Left cardiac atrium (tissue), 4 donors: Measurements from ENCODE around the gene CLEC4D. TPM values are rescaled to one million over a fixed set of nuclear protein-coding genes. Genes with fewer than 3 reads are reported as not detected.
"Not testable (repeated sequence)": the region's sequence is repeated elsewhere in the genome, so short reads cannot be mapped to it uniquely, and the experiment has no call there.

ENCODE experiments used
- ATAC-seq, 2 donors: fragments of 200-7000 bp; cut with Tn5 transposase; one replicate each; pipeline ENCODE4 v1.9.1; 2020; ENCODE audit warnings: mild to moderate bottlenecking in 2 of 2, moderate library complexity in 2 of 2
- DNase-seq: peaks from one replicate; pipeline ENCODE4 v3.0.0-alpha.2; 2020
- intact Hi-C, 2 donors: fragments of 100-400 bp; cut with DNase I; formaldehyde crosslinking; loops; one replicate each; pipeline versions ENCODE4 v1.14.1 to v1.15.1; 2022 to 2023
- total RNA-seq, 2 donors: library from RNA; stranded (reverse); fragmentation: NEBNext Ultra II Directional; extraction: Animal tissue kit (Norgen Biotek cat#: 25700); gene quantifications; one replicate each; pipeline ENCODE4 v1.2.1, GENCODE V29; 2021
- donor health status: DM: no; HTN: yes; CAD: no.
- donor health status: DM: no; HTN: yes; CAD: no; lungs with severe emphysema.
- donor health status: DM: yes; HTN: yes; CAD: no.
- donor health status: Dilated cardiomyopathy.

Gene CLEC4D
- total RNA-seq, 2 donors from 2014 or later: 0.21 TPM; not detected in 1

DNA sequence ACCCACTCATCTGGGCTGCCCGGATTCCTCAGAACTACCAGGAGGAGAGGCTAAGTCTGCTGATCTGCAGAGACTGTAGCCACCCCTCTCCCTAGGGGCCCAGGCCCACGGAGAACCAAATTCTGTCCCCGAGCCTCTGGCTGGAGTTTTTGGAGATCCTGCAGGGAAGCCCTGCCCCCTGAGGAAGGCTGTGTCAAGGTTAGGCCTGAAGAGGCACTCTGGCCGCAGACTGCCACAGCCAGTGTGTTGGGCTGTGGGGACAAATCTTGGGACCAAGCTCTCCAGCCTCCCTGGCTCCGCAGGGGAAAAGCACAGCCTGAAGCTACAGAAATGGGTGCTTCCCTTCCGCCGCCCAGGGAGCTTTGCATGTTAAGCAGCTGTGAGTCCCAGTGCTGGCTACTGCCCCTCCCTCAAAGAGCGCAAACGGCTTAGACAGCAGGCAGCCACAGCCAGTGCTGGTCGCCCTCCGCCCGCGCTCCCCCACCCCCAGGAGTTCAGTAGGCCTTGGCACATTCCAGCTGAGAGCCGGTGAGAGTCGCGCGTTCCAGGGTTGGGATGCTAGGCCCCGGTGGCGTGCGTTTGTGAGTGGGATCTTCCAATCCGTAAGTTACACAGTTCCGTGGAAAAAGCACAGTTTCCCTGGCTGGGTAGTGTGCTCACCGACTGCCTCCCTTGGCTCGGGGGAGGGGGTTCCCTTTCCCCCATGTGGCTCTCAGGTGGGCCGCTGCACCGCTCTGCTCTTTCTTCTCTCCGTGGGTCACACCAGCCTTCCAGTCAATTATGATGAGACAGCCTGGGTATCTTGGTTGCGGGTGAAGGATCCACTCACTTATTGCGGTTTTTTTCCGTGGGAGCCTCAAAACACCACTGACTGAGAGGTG is 14.2 kb downstream of the CLEC4D start:
- intact Hi-C loops: no loop called here
- DNase-seq (no peak), ATAC-seq (no peak)

DNA sequence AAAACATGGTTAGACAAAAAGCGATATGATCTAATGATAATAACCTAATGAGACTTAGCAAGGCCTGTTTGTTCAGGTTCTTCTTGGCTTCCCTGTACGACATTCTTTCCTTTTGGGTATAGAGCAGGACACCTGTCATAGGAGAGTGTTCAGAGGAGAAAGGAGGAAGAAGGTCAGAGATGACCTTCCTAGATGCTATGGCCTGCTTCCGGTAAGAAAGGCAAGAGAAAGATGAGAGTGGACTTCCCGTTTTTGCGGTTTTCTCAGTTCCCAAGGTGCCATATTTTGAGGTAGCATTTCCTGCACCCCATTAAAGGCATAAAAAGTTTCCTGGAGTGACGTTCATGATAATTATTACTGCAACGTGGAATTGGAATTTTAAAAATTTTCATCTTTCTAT is 18.7 kb downstream of the CLEC4D start:
- intact Hi-C loops: no loop called here
- no peak for DNase-seq

DNA sequence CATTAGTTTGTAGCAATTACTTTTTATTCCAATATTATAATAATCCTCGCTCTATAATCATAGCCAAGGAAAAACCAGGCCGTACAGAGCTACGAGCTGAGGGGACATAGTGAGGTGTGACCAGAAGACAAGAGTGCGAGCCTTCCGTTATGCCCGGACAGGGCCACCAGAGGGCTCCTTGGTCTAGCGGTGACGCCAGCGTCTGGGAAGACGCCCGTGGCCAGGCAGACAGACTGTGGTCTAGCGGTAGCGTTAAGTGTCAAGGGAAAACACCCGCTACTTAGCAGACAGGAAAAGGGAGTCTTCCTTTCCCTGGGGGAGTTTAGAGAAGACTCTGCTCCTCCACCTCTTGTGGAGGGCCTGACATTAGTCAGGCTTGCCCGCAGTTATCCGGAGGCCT is 24.5 kb downstream of the CLEC4D start:
- DNase-seq, ATAC-seq, intact Hi-C loops: not testable (repeated sequence)

More for the DNA sequence above, 18.7 kb downstream of the CLEC4D start:
- no peak for ATAC-seq

DNA sequence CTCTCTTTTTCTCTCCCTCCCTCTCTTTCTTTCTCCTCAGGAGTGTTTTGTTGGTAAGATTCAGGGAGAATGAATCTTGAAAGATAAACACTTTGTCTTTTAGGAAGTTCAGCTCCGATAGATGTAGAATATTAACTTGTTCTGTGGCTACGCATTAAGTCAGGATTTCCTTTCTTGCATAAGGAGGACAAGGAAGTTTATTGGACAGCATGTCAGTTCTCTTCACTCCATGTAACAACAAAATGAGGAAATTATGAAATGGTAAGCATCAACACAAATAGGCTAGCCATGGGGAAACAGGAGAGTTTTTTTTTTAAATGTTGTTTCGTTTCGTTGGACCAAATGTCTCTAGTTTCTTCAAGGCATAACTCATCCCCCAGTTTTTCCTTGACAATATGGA is 27.5 kb downstream of the CLEC4D start, which contains the start of gene CLEC4E:
CLEC4E (minus strand) TSS at position 75 of the 400 bp plus-strand sequence. CDS start 108 bp downstream, outside the sequence.
- peak; percentile 53 to 67 for ATAC-seq
- intact Hi-C loops: loop anchor here (5.0 to 10.0 kb wide), 2 partner anchors 66 to 504 kb away; no protein-coding TSS in a partner anchor

DNA sequence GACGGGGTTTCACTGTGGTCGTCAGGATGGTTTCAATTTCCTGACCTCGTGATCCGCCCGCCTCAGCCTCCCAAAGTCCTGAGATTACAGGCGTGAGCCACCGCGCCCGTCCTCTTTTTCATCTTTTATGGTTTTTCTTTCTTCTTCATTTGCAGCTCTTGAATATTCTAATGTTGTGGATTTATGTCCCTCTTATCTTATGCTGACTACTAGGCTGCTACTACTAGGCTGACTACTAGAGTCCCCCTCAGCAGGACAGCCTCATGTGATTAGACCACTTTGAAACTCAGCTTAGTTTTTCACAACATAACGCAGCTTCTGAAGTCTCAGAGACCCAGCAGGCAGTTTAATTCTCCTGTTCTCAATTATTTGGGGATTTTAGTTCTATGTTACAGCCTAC is 28.3 kb downstream of the CLEC4D start:
- no peak for DNase-seq
- intact Hi-C loops: loop anchor here (5.0 to 10.0 kb wide), 2 partner anchors 66 to 503 kb away; no protein-coding TSS in a partner anchor
- ATAC-seq: no peak

More for the DNA sequence above, 27.5 kb downstream of the CLEC4D start, which contains the start of gene CLEC4E:
- DNase-seq: not testable (repeated sequence)

DNA sequence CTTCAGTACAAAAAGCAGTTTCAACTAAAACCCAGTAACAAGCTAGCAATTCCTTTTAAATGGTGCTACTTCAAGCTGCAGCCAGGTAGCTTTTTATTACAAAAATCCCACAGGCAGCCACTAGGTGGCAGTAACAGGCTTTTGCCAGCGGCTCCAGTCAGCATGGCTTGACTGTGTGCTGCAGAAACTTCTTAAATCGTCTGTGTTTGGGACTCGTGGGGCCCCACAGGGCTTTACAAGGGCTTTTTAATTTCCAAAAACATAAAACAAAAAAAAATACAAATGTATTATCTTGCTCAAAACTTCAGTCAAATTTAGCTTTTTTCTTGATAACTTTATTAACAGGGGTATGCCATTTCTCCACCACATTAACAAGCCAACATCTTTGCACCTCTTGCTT is 31.0 kb downstream of the CLEC4D start:
- ATAC-seq (peak; percentile 59), DNase-seq (peak; percentile 44)
- intact Hi-C loops: loop anchor here (2.0 to 10.0 kb wide), 3 partner anchors 63 to 501 kb away; no protein-coding TSS in a partner anchor

DNA sequence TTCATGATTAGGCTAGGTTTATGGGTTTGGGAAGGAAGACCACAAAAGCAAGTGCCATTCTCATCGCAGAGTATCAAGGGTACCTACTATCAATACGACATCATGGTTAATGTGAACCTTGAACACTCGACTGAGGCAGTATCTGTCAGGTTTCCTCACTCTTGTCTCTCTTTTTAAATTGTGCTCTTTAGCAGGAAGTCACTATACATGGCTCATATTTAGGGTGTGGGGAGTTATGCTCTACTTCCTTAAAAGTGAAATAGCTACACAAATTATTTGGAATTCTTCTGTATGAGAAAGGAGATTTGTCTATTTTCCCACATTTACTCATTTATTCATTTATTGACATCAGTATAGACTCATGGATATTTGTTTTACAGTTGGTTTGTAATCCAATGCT is 33.3 kb downstream of the CLEC4D start:
- ATAC-seq (no peak), DNase-seq (no peak)
- intact Hi-C loops: loop anchor here in 1 of 2 donors (10.0 kb wide), 1 partner anchor 498 kb away; no protein-coding TSS in a partner anchor

DNA sequence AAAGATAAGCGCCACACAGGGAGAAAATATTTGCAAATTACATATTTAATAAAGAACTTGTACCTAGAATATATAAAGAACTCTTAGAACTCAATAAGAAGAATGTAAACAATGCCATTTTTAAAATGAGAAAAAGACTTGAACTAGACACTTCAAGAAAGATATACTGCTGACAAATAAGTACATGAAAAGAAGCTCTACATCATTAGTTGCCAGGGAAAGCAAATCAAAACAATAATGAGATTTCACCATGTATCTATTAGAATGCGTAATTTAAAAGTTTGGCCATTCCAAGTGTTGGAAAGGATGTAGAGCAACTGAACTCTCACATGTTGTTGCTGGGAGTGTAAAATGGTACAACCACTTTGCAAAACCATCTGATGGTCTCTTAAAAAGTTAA is 34.3 kb downstream of the CLEC4D start:
- DNase-seq: no peak
- intact Hi-C loops: loop anchor here in 1 of 2 donors (10.0 kb wide), 1 partner anchor 497 kb away; no protein-coding TSS in a partner anchor
- ATAC-seq: no peak

DNA sequence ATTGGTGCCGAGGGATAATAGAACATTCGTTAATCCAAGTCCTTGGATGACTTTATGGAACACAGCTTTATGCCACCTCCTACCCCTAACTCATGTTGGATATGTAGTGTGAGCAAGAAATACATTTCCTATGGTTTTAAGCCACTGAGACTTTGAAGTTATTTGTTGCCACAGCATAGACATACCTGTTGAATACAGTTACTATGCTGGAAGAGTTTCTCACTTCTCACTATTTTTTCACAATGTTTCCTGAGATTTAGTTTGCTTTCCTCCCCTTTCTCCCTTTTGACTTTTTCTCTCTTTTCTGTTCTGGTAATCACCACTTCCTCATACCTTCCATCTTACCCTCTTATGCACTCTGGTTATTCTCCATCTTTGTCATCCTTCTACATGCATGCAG is 34.9 kb downstream of the CLEC4D start:
- intact Hi-C loops: loop anchor here in 1 of 2 donors (10.0 kb wide), 1 partner anchor 497 kb away; no protein-coding TSS in a partner anchor
- DNase-seq: no peak

DNA sequence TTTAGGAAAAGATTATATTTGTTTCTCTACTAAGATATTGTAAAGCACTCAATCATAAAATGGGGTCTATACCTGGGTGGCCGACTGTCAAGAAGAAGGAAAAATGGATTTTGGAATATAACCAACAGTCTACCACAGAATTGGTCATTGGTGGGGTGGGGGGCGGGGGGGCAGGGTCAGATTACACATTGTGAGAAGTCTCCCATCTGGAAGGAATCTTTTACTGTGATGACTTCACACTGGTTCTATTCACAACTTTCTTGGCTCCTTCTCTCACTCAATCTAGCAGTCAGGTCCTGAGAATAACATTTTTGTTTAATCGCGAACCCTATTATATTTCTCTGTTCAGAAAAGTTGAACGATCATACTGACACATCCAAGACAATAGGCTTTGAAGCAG is 36.1 kb downstream of the CLEC4D start:
- no peak for DNase-seq
- intact Hi-C loops: loop anchor here in 1 of 2 donors (10.0 kb wide), 1 partner anchor 495 kb away; no protein-coding TSS in a partner anchor
- no peak for ATAC-seq

More for the DNA sequence above, 34.9 kb downstream of the CLEC4D start:
- ATAC-seq: no peak

DNA sequence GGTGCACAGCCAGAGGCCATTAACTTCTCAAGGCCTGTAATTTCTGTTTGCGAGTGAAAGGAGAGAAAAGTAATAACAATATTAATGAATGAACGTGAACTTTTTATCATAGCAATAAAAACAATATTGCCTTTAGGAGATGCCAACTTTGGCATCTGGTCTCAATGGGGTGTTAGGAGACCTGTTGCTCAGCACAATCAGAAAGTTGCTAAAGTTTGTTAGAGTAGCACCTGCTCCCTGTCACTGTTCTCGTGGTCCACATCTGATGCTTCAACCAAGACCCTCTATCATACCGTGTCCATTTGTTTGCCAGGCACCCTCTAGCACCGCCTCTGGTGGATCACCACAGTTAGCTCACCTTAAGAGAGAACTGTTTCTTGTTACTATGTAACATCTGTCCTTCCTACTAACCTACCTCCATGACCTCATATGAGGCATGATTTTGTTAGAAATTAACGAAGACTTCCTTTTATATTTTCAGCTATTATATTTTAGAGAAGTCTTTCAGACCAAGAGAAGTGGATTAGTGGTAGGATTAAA is 39.9 kb downstream of the CLEC4D start:
- DNase-seq: no peak
- intact Hi-C loops: no loop called here
- ATAC-seq: no peak

DNA sequence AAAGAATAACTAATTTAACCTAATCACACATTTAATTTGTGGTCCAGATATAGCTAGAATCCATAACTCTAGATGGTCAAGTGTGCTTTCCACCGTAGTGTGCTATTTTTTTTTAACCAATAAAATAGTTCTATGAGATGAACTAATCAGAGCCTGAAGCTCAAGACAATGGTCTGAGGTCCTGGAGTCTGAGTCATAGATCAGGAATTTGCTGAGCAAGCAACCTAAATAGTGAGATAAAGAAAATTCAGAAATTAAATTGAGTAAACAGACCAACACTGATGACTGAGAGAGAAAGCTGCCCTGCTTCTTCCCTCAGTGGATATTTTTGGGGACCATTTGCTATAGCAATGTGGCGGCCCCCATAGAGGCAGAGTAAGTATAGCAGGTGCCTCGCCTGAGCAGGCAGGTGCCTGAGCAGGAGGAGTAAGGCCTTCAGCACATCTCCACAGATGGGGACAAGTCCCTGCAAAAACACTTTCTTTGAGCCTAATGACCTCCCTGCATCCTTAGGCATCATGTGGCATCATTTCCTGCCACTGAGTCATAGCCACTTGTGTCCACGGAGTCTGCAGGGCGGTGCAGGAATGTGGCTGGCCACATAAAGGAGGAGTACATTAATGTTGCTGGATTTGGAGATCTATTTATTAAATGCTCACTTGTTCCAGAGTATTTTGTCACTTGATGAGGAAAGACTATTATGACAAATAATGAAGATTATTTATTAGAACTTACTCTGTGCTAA is 41.3 kb downstream of the CLEC4D start:
- intact Hi-C loops: no loop called here
- ATAC-seq (no peak), DNase-seq (no peak)

DNA sequence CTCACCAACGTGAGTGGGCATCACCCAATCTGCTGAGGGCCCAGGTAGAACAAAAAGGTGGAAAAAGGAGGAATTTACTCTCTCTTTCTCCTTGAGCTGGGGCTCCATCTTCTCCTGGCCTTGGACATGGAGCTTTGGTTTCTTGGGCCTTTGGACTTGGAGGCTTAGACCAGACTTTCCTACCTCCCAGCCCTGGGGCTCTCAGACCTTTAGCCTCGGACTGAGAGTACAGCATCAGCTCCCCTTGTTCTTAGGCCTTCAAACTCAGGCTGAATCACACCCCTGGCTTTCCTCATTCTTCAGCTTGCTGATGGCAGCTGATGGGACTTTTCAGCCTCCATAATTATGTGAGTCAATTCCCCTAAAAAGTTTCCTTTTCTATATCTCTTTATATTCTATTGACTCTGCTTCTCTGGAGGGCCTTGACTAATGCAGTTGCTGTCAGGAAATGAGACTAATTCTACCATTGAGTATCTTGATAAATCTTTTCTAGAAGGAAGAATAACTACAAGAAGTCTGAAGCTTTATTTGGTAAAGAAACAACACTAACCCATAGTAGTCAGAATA is 43.3 kb downstream of the CLEC4D start:
- DNase-seq (no peak), ATAC-seq (no peak)
- intact Hi-C loops: no loop called here

DNA sequence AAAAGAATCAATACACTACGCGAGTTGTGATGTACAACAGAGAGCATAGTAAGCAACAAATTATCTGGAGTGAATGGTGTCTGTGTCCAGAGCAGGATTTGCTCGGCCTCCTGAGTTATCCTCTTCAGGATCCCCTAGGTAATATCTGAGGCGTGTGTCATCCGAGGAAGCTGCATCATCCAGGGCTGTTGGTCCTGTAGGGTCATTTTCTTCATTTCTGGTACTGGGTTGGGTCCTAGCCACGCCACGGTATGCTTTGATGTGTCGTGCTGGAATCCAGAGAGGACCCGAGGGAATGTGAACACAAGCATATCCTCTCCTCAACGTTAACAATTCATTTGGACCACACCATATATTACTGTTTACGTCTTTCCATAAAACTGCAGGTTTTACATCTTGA is 46.4 kb downstream of the CLEC4D start:
- no peak for ATAC-seq
- no peak for DNase-seq
- intact Hi-C loops: no loop called here

DNA sequence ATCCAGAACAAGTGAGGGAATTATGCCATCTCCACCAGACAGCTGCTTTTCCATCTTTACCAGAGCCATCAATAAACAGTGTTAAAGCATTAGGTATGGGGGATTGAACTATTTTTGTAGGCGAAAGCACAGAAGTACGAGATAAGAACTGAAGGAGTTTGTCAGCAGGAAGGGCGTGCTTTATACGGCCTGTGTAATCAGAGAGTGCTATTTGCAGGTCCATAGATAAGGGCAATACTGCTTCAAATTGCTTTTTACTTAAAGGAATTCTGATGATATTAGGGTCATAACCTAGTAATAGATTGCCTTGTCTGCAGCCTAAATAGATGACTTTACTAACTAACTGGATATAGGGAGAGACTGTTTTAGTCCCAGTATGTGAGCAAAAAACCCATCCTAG is 47.7 kb downstream of the CLEC4D start:
- intact Hi-C loops: no loop called here
- ATAC-seq (no peak), DNase-seq (no peak)

DNA sequence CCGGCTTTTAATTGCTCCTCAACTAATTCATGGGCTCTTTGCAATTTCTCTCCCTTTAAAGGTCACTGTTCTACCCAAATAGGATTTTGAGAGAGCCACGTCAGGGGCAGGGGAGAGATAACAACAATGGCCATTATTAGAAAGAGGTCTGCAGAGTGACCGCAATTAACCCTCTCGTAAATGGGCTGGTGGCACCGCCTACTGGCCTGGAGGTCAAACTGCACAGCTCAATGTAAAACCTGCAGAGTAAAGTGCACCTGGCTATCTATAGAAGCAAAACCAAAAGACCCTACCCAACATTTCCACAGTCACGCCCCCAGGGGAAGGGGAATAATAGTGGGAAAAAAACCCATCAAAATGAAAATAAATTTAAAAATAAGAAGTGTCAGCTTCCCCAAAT is 49.0 kb downstream of the CLEC4D start:
- ATAC-seq (no peak), DNase-seq (no peak)
- intact Hi-C loops: no loop called here

DNA sequence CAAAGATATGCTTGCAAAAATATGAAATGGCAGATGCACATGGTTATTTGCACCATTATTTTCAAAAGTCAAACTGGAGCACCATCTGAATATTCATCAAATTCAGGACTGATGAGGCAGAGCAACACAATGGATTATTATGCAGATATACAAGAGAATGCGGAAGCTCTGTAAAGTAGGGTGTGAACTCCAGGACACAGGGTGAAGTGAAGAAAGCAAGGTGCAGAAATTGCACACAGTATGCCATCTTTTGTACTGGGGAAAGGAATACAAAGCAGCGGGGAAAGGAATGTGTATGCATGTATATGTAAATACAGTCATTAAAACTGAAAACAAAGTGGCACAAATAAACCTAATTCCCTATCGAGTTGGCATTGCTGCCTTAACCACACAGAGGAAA is 50.1 kb downstream of the CLEC4D start:
- intact Hi-C loops: no loop called here
- no peak for DNase-seq
- ATAC-seq: no peak

DNA sequence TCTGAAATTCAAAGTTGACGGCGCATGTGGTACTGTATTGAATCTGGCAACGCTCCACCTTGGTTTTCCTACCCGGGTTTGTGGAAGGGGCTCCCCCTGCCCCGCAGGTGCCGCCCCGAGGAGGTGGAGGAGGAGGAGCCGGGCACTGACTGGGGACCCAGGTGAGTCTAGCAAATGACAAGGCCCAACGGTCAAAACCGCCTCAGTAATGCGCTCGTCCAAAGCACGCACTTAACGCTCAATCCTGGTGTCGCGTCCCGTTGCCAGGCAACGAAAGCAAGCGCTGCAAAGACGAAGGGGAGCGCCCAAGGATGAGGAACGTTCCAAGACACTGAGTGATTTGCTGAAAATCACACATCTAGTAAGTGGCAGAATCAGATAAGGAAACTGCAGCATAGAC is 51.4 kb downstream of the CLEC4D start:
- ATAC-seq (no peak), DNase-seq (no peak)
- intact Hi-C loops: no loop called here

DNA sequence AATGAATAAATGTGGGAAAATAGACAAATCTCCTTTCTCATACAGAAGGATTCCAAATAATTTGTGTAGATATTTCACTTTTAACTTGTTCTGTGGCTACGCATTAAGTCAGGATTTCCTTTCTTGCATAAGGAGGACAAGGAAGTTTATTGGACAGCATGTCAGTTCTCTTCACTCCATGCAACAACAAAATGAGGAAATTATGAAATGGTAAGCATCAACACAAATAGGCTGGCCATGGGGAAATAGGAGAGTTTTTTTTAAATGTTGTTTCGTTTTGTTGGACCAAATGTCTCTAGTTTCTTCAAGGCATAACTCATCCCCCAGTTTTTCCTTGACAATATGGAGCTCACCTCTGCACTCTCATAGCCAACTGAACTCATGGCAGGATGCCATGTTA is 52.7 kb downstream of the CLEC4D start:
- ATAC-seq: peak in 1 of 2 donors; percentile 38
- intact Hi-C loops: not testable (repeated sequence)

More for the DNA sequence above, 52.7 kb downstream of the CLEC4D start:
- not testable (repeated sequence) for DNase-seq
